Cardiac muscle cell (in vitro differentiated cells and primary cell): ENCODE data around the gene STXBP2. TPM values are rescaled to one million over a fixed set of nuclear protein-coding genes. Genes with fewer than 3 reads are reported as not detected.

Experiments used
- DNase-seq, 2 donors: peaks; one replicate each; pipeline versions ENCODE4 v3.0.0 to v3.0.0-alpha.2; 2010 to 2017; ENCODE audit warnings: low read depth in 1 of 2, low spot score in 1 of 2
- H3K27ac ChIP-seq: fragments of 200-600 bp; sonication (generic); 2 replicates; pipeline ENCODE4 v1.5.1; 2016
- H3K27me3 ChIP-seq: fragments of 200-600 bp; sonication (generic); 2 replicates; pipeline ENCODE4 v1.6.0; 2016; ENCODE audit warnings: control low read depth
- H3K36me3 ChIP-seq: fragments of 200-600 bp; sonication (generic); 2 replicates; pipeline ENCODE4 v1.5.1; 2016; ENCODE audit warnings: control low read depth
- H3K4me1 ChIP-seq: fragments of 200-600 bp; sonication (generic); 2 replicates; pipeline ENCODE4 v1.8.1; 2017; ENCODE audit warnings: low read depth, mild to moderate bottlenecking, mixed run types
- H3K4me3 ChIP-seq: fragments of 200-600 bp; sonication (generic); 2 replicates; pipeline ENCODE4 v1.5.1; 2016; ENCODE audit warnings: mild to moderate bottlenecking
- H3K9me3 ChIP-seq: fragments of 200-600 bp; sonication (generic); 2 replicates; pipeline ENCODE4 v1.5.1; 2017; ENCODE audit warnings: low read depth, mild to moderate bottlenecking, control low read depth
- CTCF ChIP-seq: IDR thresholded peaks from 2 replicates; pipeline ENCODE4 v1.5.1; 2012; ENCODE audit warnings: low read depth, mild to moderate bottlenecking, low read length
- polyA plus RNA-seq: library from polyadenylated mRNA; unstranded; fragments of >200 nt; fragmentation: Nextera tagmentation; extraction: Ambion mirVana; gene quantifications from 2 replicates; pipeline ENCODE4 v1.2.1, GENCODE V29; 2016
- total RNA-seq: library from RNA; depleted of rRNA; stranded (reverse); fragments of >200 nt; gene quantifications from 2 replicates; pipeline ENCODE4 v1.2.3, GENCODE V29; 2016

Gene STXBP2
- total and polyA plus RNA-seq, 2 experiments from 2014 or later = 32.7 to 33.6 TPM

GRCh38 chr19:7648265-7649014 is 11.5 kb downstream of the STXBP2 start:
- no peak for TF ChIP-seq CTCF
- peaks cover 17% of the 10 kb centered on the region for H3K27me3 ChIP-seq
- H3K27ac ChIP-seq = no peak overlapping the region
- no peaks in the 10 kb centered on the region for H3K4me1 ChIP-seq
- H3K36me3 ChIP-seq = no peaks in the 10 kb centered on the region
- DNase-seq = no peak
- H3K9me3 ChIP-seq = no peaks in the 10 kb centered on the region
- no peak overlapping the region for H3K4me3 ChIP-seq

DNA sequence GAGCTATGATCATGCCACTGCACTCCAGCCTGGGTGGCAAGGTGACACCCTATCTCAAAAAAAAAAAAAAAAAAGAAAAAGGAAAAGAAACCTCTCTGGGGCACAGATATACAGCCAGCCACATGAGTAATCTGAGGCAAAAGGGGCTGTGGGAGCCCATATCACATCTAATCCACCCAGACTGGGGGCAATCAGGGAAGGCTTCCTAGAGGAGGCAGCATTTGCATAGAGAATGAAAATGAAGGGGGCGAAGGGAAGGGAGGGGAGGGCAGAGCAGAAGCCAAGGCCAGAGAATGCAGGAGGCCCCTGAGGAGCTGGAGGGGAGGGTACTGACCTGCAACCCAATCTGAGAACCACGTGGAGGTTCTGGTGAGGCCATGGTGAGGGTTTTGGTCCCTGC is 13.2 kb downstream of the STXBP2 start:
- Histone ChIP-seq H3K36me3 (no peaks in the 10 kb centered on the region), H3K4me3 (no peak overlapping the region), H3K27ac (no peak overlapping the region), H3K4me1 (no peaks in the 10 kb centered on the region), H3K9me3 (no peaks in the 10 kb centered on the region), H3K27me3 (peaks cover 28% of the 10 kb centered on the region)
- DNase-seq = no peak
- no peak for TF ChIP-seq CTCF

GRCh38 chr19:7652061-7652641 is 15.2 kb downstream of the STXBP2 start:
- peak; percentile 95 for TF ChIP-seq CTCF
- H3K36me3 ChIP-seq = no peaks in the 10 kb centered on the region
- peak; percentile 83 to 85 for DNase-seq
- H3K27me3 ChIP-seq = peaks cover 34% of the 10 kb centered on the region
- H3K4me3 ChIP-seq = no peak overlapping the region
- no peaks in the 10 kb centered on the region for H3K9me3 ChIP-seq
- H3K27ac ChIP-seq = no peak overlapping the region
- no peaks in the 10 kb centered on the region for H3K4me1 ChIP-seq

DNA sequence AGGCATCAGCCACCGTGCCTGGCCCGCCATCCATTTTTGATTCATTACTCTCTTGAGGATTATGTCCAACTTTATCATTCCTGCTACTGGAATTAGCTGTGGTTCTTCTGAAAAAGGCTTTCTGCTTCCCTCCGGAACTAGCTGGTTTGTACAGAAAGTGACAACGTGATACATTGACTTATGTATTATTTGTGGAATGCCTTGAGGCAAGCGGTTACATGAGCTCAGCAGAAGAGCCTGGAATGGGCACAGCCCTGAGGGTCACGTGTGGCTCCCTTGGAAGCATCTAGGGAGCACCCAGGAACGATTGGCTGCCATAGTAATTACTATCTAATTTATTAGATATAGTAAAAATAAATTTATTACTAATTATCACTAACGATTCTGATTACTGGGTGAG is 17.5 kb downstream of the STXBP2 start:
- DNase-seq = no peak
- Histone ChIP-seq H3K4me1 (no peaks in the 10 kb centered on the region), H3K27ac (no peak overlapping the region), H3K27me3 (peaks cover 34% of the 10 kb centered on the region), H3K9me3 (no peaks in the 10 kb centered on the region), H3K4me3 (no peak overlapping the region), H3K36me3 (no peaks in the 10 kb centered on the region)
- TF ChIP-seq CTCF = no peak

- H3K4me1 ChIP-seq = no peaks in the 10 kb centered on the region
- H3K27me3 ChIP-seq = peaks cover 30% of the 10 kb centered on the region
- DNase-seq = no peak
- H3K9me3 ChIP-seq = no peaks in the 10 kb centered on the region
- no peak for TF ChIP-seq CTCF
- H3K36me3 ChIP-seq = no peaks in the 10 kb centered on the region
- H3K4me3 ChIP-seq = no peak overlapping the region
- no peak overlapping the region for H3K27ac ChIP-seq
These were observed 18.7 kb downstream of the STXBP2 start for GRCh38 chr19:7655581-7655980.
